Lower leg skin (tissue), 4 donors: ENCODE measurements around the gene CYLD. TPM values are rescaled to one million over a fixed set of nuclear protein-coding genes. Genes with fewer than 3 reads are reported as not detected.
A peak's percentile ranks its signal among the peaks of the same experiment; 100 is the strongest.

ENCODE experiments used
- DNase-seq, 2 donors: peaks; one replicate each; pipeline ENCODE4 v3.0.0-alpha.2; 2019; ENCODE audit warnings: low spot score in 2 of 2
- H3K4me3 ChIP-seq: fragments of 200-600 bp; sonication (generic); 2 replicates; pipeline ENCODE4 v1.5.1; 2017; ENCODE audit warnings: mild to moderate bottlenecking, low read depth; ENCODE audit not compliant: poor library complexity, severe bottlenecking
- POLR2A ChIP-seq, 2 donors: fragments of 450-650 bp; IDR thresholded peaks; one replicate each; pipeline ENCODE4 v1.6.1; 2016 to 2017; ENCODE audit warnings: antibody characterized with exemption in 2 of 2, mild to moderate bottlenecking in 1 of 2, moderate library complexity in 1 of 2
- WGBS, 2 donors: methylation state at CpG; one replicate each; pipeline ENCODE4 v1.1.5; 2018; 5-methylcytosine and 5-hydroxymethylcytosine counted together
- intact Hi-C: fragments of 100-400 bp; cut with DNase I; formaldehyde crosslinking; loops from one replicate; pipeline ENCODE4 v1.15.0; 2023; ENCODE audit warnings: low total_unique reads
- total RNA-seq, 4 donors: library from RNA; depleted of rRNA; stranded (reverse); fragments of >200 nt; gene quantifications; one replicate each; pipeline ENCODE4 v1.1.0, GENCODE V29; 2016
- TF ChIP-seq, protein P1 (sequence below), 3 donors: fragments of 450-650 bp; IDR thresholded peaks; one replicate each; pipeline ENCODE4 v1.5.1; 2016; ENCODE audit warnings: antibody characterized with exemption in 3 of 3, mild to moderate bottlenecking in 3 of 3, moderate library complexity in 2 of 3

The CYLD gene
- total RNA-seq = 10 to 100 TPM; 35.8 to 50.3 (median 41.8) TPM

GRCh38 chr16:50741781-50742575 lies at the start of gene CYLD:
Gene CYLD, plus strand, starts transcription at chr16:50742086. Its CDS starts 7,613 bp downstream, at chr16:50749699.
- 0 to 1% methylated on average over 16 to 29 of the region's 93 CpGs for WGBS, 2 donors
- no peak for TF ChIP-seq POLR2A (IDR thresholded peaks at IDR 0.05)
- TF ChIP-seq, protein P1, sequence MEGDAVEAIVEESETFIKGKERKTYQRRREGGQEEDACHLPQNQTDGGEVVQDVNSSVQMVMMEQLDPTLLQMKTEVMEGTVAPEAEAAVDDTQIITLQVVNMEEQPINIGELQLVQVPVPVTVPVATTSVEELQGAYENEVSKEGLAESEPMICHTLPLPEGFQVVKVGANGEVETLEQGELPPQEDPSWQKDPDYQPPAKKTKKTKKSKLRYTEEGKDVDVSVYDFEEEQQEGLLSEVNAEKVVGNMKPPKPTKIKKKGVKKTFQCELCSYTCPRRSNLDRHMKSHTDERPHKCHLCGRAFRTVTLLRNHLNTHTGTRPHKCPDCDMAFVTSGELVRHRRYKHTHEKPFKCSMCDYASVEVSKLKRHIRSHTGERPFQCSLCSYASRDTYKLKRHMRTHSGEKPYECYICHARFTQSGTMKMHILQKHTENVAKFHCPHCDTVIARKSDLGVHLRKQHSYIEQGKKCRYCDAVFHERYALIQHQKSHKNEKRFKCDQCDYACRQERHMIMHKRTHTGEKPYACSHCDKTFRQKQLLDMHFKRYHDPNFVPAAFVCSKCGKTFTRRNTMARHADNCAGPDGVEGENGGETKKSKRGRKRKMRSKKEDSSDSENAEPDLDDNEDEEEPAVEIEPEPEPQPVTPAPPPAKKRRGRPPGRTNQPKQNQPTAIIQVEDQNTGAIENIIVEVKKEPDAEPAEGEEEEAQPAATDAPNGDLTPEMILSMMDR (IDR thresholded peaks at IDR 0.05) = no peak
- intact Hi-C loops = no loop called here
- DNase-seq = peak; percentile 100
- H3K4me3 ChIP-seq = peak within 1 kb of the TSS; percentile 87

DNA sequence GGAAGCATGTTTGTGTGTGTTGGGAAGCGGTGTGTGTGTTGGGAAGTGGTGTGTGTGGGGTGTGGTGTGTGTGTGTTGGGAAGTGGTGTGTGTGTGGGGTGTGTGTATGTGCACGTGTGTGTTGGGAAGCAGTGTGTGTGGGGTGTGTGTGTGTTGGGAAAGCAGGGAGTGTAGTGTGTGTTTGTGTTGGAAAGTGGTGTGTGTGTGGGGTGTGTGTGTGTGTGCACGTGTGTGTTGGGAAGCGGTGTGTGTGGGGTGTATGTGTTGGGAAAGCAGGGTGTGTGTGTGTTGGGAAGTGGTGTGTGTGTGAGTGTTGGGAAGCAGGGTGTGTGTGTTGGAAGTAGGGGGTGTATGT lies 49.3 kb upstream of the CYLD start:
- intact Hi-C loops = no loop called here
- H3K4me3 ChIP-seq = no peak overlapping the region
- TF ChIP-seq, protein P1 (IDR thresholded peaks at IDR 0.05) = no peak
- TF ChIP-seq POLR2A (IDR thresholded peaks at IDR 0.05) = no peak

DNA sequence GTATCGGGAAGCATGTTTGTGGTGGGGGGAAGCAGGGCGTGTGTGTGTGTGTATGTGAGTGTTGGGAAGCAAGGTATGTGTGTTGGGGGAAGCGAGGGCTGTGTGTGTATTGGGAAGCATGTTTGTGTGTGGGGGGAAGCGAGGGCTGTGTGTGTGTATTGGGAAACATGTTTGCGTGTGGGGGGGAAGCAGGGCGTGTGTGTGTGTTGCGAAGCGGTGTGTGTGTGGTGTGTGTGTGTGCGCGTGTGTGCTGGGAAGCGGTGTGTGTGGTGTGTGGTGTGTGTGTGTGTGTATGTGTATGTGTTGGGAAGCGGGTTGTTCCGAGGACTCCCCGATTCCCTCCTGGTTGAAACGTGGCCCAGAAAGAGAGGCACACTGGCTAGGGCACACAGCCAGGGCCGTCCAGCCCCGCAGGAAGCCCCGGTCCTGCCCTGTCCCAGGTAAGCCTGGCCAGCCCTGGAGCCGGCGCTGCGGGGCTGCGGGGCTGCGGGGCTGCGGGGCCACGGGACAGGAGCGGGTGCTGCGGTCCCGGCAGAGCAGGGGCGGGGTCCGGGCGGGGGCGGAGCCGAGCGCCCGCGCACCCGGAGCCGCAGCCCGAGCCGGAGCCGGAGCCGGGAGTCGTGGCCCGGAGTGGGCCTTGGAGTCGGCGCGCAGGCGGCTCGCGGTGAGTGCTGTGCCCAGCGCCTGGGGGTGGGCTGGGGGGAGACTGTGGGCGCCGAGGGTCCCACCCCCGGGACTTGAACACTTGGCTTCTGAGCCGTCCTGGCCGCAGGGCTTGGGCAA lies 48.7 kb upstream of the CYLD start, which contains the start of gene NOD2:
TSS of gene NOD2 (plus strand) at position 608 of the 783 bp plus-strand sequence. CDS start 5,890 bp downstream, outside the sequence.
- TF ChIP-seq POLR2A (IDR thresholded peaks at IDR 0.05) = no peak
- TF ChIP-seq, protein P1 (IDR thresholded peaks at IDR 0.05) = no peak
- peak within 1 kb of the TSS; percentile 37 for H3K4me3 ChIP-seq
- peak in 1 of 2 donors; percentile 87 for DNase-seq
- intact Hi-C loops = no loop called here
- WGBS, 2 donors = 20 to 48% methylated on average over 15 to 36 of the region's 56 CpGs

More for the DNA sequence above, 49.3 kb upstream of the CYLD start:
- WGBS, 2 donors = 77 to 82% methylated on average over 4 of the region's 4 CpGs
- DNase-seq = no peak

DNA sequence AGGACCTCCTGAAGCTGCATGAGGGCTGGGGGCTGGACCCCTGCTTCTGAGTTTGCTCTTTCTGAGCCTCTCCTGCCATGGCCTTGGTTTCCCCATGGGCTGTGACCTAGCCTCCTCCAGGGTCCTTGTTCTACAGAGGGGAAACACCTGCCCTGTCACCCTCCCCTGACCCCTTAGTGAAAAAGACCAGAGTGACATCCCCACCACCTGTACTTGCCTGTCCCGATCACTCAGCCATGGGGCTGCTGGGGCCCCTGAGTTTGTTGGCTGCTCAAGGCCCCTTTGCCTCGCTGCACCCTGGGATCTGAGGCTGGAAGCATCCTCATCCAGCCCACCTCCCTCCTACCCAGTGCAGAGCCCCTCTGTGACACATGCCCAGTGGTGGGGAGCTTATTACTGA lies 47.7 kb upstream of the CYLD start:
- peak in 1 of 2 donors; percentile 82 for DNase-seq
- 82 to 93% methylated on average over 2 of the region's 2 CpGs for WGBS, 2 donors
- TF ChIP-seq POLR2A (IDR thresholded peaks at IDR 0.05) = no peak
- TF ChIP-seq, protein P1 (IDR thresholded peaks at IDR 0.05) = no peak
- no peak overlapping the region for H3K4me3 ChIP-seq
- intact Hi-C loops = no loop called here

- peak in 1 of 2 donors; percentile 89 for DNase-seq
- intact Hi-C loops = no loop called here
- TF ChIP-seq POLR2A (IDR thresholded peaks at IDR 0.05) = no peak
- TF ChIP-seq, protein P1 (IDR thresholded peaks at IDR 0.05) = no peak
- H3K4me3 ChIP-seq = no peak overlapping the region
- WGBS, 2 donors = 91% methylated on average over 9 of the region's 9 CpGs
Observed at GRCh38 chr16:50695017-50696000, 46.6 kb upstream of the CYLD start.
